HepG2 (cell line): ENCODE data around the gene KIZ. TPM values are rescaled to one million over a fixed set of nuclear protein-coding genes. Genes with fewer than 3 reads are reported as not detected.

ENCODE experiments used
- BRD4 ChIP-seq: sonication (generic); formaldehyde crosslinking; IDR thresholded peaks from 2 replicates; pipeline ENCODE4 v1.4.0; 2020; ENCODE audit warnings: missing genetic modification reagents
- FOSL1 ChIP-seq: sonication (generic); formaldehyde crosslinking; IDR thresholded peaks from 2 replicates; pipeline ENCODE4 v1.9.0; 2021; ENCODE audit warnings: missing genetic modification reagents, borderline replicate concordance
- KLF6 ChIP-seq: IDR thresholded peaks from 2 replicates; pipeline ENCODE4 v1.8.0; 2016; ENCODE audit warnings: missing biosample characterization, missing genetic modification reagents
- MIER3 ChIP-seq: IDR thresholded peaks from 2 replicates; pipeline ENCODE4 v1.6.1; 2016; ENCODE audit warnings: missing compliant biosample characterization, borderline replicate concordance
- SUZ12 ChIP-seq: fragments of 150-350 bp; IDR thresholded peaks from 2 replicates; pipeline ENCODE4 v1.6.1; 2014; ENCODE audit warnings: low read depth, low read length
- ZNF136 ChIP-seq: sonication (generic); formaldehyde crosslinking; IDR thresholded peaks from 2 replicates; pipeline ENCODE4 v1.8.1; 2022; ENCODE audit warnings: low read depth, mild to moderate bottlenecking, moderate library complexity, missing genetic modification reagents
- ZNF619 ChIP-seq: sonication (generic); formaldehyde crosslinking; IDR thresholded peaks from 2 replicates; pipeline ENCODE4 v1.4.0; 2020; ENCODE audit warnings: mild to moderate bottlenecking, missing genetic modification reagents
- ZNF792 ChIP-seq: IDR thresholded peaks from 2 replicates; pipeline ENCODE4 v1.6.1; 2016
- ZNF816 ChIP-seq: sonication (generic); formaldehyde crosslinking; IDR thresholded peaks from 2 replicates; pipeline ENCODE4 v1.8.0; 2022; ENCODE audit warnings: missing genetic modification reagents, mild to moderate bottlenecking, borderline replicate concordance
- polyA plus RNA-seq, 8 experiments: library from polyadenylated mRNA; depleted of rRNA in 3 of 8; stranded (reverse) in 7 of 8; unstranded in 1 of 8; fragments of >200 nt; fragmentation: Illumina TruSeq in 4 of 8; extraction: Trizol in 4 of 8; gene quantifications; 2 replicates each; pipeline versions ENCODE4 v1.2.1 to v1.2.3, GENCODE V29; 2011 to 2016; ENCODE audit warnings: low read depth in 4 of 8, missing spikeins in 1 of 8, mixed read lengths in 1 of 8; ENCODE audit not compliant: insufficient read depth in 1 of 8
- total RNA-seq, 5 experiments: library from RNA; depleted of rRNA; stranded (reverse); fragments of >200 nt; fragmentation: Illumina TruSeq; extraction: Trizol; gene quantifications; 2 replicates each; pipeline ENCODE4 v1.2.3, GENCODE V29; 2016; ENCODE audit warnings: low read depth in 1 of 5
- TF ChIP-seq, protein P1 (sequence below): sonication (generic); formaldehyde crosslinking; IDR thresholded peaks from 2 replicates; pipeline ENCODE4 v1.4.0; 2020; ENCODE audit warnings: missing genetic modification reagents
- TF ChIP-seq, protein P2 (sequence below): sonication (generic); formaldehyde crosslinking; IDR thresholded peaks from 2 replicates; pipeline ENCODE4 v1.8.0; 2022; ENCODE audit warnings: missing genetic modification reagents, mild to moderate bottlenecking, inconsistent platforms, borderline replicate concordance
- TF ChIP-seq, protein P3 (sequence below): IDR thresholded peaks from 2 replicates; pipeline ENCODE4 v1.6.1; 2016
- TF ChIP-seq, protein P4 (sequence below): IDR thresholded peaks from 2 replicates; pipeline ENCODE4 v1.6.1; 2016; ENCODE audit warnings: missing biosample characterization, missing genetic modification reagents, low read depth
- TF ChIP-seq, protein P5 (sequence below): sonication (generic); formaldehyde crosslinking; IDR thresholded peaks from 2 replicates; pipeline ENCODE4 v1.5.1; 2020; ENCODE audit warnings: mild to moderate bottlenecking, missing genetic modification reagents, moderate library complexity
- TF ChIP-seq, protein P6 (sequence below): sonication (generic); formaldehyde crosslinking; IDR thresholded peaks from 2 replicates; pipeline ENCODE4 v1.4.0; 2020; ENCODE audit warnings: mild to moderate bottlenecking, missing genetic modification reagents
- TF ChIP-seq, protein P7 (sequence below): sonication (generic); formaldehyde crosslinking; IDR thresholded peaks from 2 replicates; pipeline ENCODE4 v1.4.0; 2020; ENCODE audit warnings: missing genetic modification reagents, borderline replicate concordance

KIZ gene
- total and polyA plus RNA-seq, 2 of the 13 experiments (the other 11 are each of a cell fraction or from before 2014, with no cell fraction given): 46.3 to 114 TPM

DNA sequence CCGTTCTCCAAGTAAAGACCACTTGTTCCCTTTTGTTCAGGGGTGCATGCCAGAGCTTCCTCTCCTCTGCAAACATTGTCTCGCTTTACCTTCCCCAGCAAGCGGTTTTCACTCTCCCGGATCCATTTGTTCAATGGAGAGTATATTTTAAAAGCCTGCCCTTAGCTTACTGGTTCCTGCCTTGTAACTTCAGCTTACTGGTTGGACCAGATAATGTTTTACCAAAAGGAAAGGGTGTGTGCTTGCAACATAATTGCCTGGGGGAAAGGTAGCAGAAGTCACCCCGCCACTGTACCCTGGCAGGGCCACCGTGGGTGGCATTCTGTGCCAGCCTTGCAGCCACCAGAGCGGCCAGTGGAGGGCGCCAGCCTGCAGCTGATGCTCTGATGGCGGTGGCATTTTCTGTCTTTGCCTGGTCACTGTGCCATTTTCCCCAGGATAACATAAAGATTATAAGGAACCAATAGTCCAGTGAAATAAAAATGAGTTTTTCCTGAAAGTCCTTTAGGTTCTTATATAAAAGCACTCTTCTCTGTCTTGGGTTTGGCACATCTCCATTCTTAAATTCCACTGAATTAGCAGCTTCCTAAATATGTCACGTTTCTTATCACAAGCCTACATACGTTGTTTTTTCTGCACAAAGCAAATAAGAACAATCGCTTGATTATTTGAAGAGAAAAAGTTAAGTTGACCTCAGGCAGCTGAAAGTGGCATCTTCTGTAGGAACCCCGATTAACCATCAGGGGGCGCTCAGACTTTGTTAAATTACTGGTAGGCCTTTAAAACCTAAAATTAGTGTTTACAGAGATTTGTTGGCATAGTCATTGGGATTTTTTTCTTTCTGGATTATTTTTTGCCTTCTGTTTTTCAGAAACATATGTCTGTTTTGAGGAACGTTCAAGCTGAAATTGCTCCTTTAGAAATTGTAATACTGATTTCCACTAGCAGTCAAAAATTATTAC lies 109.9 kb downstream of the KIZ start (continued):
- no peak for TF ChIP-seq SUZ12
- TF ChIP-seq FOSL1 (CRISPR knock-in tag): no peak
- TF ChIP-seq, protein P1, sequence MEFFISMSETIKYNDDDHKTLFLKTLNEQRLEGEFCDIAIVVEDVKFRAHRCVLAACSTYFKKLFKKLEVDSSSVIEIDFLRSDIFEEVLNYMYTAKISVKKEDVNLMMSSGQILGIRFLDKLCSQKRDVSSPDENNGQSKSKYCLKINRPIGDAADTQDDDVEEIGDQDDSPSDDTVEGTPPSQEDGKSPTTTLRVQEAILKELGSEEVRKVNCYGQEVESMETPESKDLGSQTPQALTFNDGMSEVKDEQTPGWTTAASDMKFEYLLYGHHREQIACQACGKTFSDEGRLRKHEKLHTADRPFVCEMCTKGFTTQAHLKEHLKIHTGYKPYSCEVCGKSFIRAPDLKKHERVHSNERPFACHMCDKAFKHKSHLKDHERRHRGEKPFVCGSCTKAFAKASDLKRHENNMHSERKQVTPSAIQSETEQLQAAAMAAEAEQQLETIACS (CRISPR knock-in tag): 0 out of 2 replicates have a peak, but pooled peaks have one; percentile 14
- TF ChIP-seq ZNF816: no peak
- peak; percentile 38; the same call in 1 of the 2 replicates for TF ChIP-seq ZNF792 (CRISPR knock-in tag)
- TF ChIP-seq BRD4: no peak
- 0 out of 2 replicates have a peak, but pooled peaks have one; percentile 24 for TF ChIP-seq ZNF619 (CRISPR knock-in tag)
- TF ChIP-seq, protein P2, sequence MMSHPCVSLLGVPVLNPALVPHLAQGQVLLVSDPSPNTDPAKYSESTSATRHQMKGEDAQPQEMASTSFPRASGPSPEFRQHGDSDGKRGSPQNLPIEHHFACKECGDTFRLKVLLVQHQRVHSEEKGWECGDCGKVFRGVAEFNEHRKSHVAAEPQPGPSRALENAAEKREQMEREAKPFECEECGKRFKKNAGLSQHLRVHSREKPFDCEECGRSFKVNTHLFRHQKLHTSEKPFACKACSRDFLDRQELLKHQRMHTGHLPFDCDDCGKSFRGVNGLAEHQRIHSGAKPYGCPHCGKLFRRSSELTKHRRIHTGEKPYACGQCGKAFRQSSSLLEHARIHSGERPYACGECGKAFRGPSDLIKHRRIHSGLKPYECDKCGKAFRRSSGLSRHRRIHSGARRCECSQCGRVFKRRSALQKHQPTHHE (CRISPR knock-in tag): peak; percentile 45; the same call in 1 of the 2 replicates
- TF ChIP-seq ZNF136: no peak
- TF ChIP-seq, protein P3, sequence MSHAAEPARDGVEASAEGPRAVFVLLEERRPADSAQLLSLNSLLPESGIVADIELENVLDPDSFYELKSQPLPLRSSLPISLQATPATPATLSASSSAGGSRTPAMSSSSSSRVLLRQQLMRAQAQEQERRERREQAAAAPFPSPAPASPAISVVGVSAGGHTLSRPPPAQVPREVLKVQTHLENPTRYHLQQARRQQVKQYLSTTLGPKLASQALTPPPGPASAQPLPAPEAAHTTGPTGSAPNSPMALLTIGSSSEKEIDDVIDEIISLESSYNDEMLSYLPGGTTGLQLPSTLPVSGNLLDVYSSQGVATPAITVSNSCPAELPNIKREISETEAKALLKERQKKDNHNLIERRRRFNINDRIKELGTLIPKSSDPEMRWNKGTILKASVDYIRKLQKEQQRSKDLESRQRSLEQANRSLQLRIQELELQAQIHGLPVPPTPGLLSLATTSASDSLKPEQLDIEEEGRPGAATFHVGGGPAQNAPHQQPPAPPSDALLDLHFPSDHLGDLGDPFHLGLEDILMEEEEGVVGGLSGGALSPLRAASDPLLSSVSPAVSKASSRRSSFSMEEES: no peak
- TF ChIP-seq, protein P4, sequence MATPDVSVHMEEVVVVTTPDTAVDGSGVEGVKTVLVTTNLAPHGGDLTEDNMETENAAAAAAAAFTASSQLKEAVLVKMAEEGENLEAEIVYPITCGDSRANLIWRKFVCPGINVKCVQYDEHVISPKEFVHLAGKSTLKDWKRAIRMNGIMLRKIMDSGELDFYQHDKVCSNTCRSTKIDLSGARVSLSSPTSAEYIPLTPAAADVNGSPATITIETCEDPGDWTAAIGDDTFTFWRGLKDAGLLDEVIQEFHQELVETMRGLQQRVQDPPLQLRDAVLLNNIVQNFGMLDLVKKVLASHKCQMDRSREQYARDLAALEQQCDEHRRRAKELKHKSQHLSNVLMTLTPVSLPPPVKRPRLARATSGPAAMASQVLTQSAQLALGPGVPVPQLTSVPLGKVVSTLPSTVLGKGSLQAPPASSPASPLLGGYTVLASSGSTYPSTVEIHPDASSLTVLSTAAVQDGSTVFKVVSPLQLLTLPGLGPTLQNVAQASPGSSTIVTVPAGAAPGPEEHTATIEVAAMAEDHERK (CRISPR knock-in tag): no peak
- TF ChIP-seq, protein P5, sequence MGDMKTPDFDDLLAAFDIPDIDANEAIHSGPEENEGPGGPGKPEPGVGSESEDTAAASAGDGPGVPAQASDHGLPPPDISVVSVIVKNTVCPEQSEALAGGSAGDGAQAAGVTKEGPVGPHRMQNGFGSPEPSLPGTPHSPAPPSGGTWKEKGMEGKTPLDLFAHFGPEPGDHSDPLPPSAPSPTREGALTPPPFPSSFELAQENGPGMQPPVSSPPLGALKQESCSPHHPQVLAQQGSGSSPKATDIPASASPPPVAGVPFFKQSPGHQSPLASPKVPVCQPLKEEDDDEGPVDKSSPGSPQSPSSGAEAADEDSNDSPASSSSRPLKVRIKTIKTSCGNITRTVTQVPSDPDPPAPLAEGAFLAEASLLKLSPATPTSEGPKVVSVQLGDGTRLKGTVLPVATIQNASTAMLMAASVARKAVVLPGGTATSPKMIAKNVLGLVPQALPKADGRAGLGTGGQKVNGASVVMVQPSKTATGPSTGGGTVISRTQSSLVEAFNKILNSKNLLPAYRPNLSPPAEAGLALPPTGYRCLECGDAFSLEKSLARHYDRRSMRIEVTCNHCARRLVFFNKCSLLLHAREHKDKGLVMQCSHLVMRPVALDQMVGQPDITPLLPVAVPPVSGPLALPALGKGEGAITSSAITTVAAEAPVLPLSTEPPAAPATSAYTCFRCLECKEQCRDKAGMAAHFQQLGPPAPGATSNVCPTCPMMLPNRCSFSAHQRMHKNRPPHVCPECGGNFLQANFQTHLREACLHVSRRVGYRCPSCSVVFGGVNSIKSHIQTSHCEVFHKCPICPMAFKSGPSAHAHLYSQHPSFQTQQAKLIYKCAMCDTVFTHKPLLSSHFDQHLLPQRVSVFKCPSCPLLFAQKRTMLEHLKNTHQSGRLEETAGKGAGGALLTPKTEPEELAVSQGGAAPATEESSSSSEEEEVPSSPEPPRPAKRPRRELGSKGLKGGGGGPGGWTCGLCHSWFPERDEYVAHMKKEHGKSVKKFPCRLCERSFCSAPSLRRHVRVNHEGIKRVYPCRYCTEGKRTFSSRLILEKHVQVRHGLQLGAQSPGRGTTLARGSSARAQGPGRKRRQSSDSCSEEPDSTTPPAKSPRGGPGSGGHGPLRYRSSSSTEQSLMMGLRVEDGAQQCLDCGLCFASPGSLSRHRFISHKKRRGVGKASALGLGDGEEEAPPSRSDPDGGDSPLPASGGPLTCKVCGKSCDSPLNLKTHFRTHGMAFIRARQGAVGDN (CRISPR knock-in tag): peak; percentile 58
- 0 out of 2 replicates have a peak, but pooled peaks have one; percentile 16 for TF ChIP-seq MIER3 (CRISPR knock-in tag)
- TF ChIP-seq, protein P6, sequence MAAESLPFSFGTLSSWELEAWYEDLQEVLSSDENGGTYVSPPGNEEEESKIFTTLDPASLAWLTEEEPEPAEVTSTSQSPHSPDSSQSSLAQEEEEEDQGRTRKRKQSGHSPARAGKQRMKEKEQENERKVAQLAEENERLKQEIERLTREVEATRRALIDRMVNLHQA (CRISPR knock-in tag): no peak
- TF ChIP-seq, protein P7, sequence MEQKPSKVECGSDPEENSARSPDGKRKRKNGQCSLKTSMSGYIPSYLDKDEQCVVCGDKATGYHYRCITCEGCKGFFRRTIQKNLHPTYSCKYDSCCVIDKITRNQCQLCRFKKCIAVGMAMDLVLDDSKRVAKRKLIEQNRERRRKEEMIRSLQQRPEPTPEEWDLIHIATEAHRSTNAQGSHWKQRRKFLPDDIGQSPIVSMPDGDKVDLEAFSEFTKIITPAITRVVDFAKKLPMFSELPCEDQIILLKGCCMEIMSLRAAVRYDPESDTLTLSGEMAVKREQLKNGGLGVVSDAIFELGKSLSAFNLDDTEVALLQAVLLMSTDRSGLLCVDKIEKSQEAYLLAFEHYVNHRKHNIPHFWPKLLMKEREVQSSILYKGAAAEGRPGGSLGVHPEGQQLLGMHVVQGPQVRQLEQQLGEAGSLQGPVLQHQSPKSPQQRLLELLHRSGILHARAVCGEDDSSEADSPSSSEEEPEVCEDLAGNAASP (CRISPR knock-in tag): peak; percentile 28; the same call in 1 of the 2 replicates
- no peak for TF ChIP-seq KLF6 (CRISPR knock-in tag)
